Measurements from ENCODE around the gene TNPO2. TPM values are rescaled to one million over a fixed set of nuclear protein-coding genes. Genes with fewer than 3 reads are reported as not detected.
A peak's percentile ranks its signal among the peaks of the same experiment; 100 is the strongest.

Gene TNPO2
- total RNA-seq, 4 donors from 2014 or later, result 50.8 to 59.8 (median 54.8) TPM

DNA sequence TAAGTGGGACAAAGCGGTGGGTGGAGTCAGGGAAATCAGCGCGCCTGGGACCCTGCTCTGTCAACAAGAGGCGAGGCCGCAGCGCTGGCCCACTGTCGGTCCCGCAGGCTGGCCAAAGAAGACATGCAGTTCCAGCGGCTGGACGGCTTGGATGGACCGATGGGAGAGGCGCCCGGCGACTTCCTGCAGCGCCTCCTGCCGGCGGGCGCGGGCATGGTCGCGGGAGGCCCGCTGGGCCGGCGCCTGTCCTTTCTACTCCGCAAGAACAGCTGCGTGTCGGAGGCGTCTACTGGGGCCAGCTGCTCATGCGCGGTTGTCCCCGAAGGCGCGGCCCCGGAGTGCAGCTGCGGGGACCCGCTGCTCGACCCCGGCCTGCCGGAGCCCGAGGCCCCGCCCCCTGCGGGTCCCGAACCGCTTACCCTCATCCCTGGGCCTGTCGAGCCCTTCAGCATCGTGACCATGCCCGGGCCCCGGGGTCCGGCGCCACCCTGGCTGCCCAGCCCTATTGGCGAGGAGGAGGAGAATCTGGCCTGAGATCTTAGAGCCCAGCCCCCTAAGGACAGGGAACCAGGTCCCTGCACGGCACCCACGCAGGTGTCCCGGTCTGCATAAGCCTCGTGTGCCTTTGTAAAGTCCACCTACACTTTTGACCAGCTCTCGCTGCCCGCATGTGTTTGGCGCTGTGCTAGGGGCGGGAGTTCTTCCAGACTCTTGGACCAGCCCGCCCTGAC, 34.0 kb upstream of the TNPO2 start:
- peak; percentile 67 to 68 for DNase-seq
- intact Hi-C loops (cut with DNase I), result no loop called here
- peak overlapping the region in 1 of 3 donors; percentile 24 for H3K4me3 ChIP-seq (replicated peaks in 1 of 3)
- TF ChIP-seq POLR2A (IDR thresholded peaks at IDR 0.05), result peak in 1 of 2 donors; percentile 8
- TF ChIP-seq, protein P1, sequence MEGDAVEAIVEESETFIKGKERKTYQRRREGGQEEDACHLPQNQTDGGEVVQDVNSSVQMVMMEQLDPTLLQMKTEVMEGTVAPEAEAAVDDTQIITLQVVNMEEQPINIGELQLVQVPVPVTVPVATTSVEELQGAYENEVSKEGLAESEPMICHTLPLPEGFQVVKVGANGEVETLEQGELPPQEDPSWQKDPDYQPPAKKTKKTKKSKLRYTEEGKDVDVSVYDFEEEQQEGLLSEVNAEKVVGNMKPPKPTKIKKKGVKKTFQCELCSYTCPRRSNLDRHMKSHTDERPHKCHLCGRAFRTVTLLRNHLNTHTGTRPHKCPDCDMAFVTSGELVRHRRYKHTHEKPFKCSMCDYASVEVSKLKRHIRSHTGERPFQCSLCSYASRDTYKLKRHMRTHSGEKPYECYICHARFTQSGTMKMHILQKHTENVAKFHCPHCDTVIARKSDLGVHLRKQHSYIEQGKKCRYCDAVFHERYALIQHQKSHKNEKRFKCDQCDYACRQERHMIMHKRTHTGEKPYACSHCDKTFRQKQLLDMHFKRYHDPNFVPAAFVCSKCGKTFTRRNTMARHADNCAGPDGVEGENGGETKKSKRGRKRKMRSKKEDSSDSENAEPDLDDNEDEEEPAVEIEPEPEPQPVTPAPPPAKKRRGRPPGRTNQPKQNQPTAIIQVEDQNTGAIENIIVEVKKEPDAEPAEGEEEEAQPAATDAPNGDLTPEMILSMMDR (IDR thresholded peaks at IDR 0.05), result peak; percentile 55 to 96 (median 79)
- H3K36me3 ChIP-seq, result peaks cover 1 to 6% of the 10 kb centered on the region in 2 donors
- no peaks in the 10 kb centered on the region for H3K9me3 ChIP-seq
- 11 to 14% methylated on average over 10 to 34 of the region's 60 CpGs for WGBS, 2 donors
- H3K27ac ChIP-seq, result peak overlapping the region in 1 of 3 donors; percentile 41
- peaks cover 9% of the 10 kb centered on the region in 2 donors for H3K4me1 ChIP-seq
- no peaks in the 10 kb centered on the region for H3K27me3 ChIP-seq

DNA sequence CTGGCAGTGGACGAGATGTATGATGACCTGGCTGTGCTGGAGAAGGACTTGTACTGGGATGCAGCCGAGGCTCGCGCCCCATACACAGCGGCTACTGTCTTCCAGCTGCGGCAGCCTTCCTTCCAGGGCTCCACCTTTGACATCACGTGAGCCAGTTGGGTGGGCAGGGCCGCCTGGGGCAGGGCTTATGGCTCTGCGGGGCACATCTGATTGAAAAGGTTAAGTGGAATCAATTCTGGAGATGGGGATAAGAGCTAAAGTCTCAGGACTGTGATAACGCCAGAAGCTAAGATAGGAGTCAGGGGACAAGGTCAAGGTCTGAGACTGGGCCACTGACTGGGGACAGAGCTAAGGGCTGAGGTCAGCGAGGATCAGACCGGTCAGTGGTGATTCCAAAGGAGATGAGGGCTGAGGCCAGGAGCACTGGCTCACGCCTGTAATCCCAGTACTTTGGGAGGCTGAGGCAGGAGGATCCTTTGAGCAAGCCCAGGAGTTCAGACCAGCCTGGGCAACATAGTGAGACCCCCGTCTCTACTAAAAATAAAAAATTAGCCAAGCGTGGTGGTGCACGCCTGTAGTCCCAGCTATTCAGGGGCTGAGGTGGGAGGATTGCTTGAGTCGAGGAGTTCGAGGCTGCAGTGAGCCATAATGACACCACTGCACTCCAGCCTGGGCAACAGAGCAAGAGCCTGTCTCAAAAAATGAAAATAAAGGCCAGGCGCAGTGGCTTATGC, 32.6 kb upstream of the TNPO2 start:
- intact Hi-C loops (cut with DNase I), result no loop called here
- H3K4me1 ChIP-seq, result peaks cover 9% of the 10 kb centered on the region in 2 donors
- TF ChIP-seq, protein P1 (IDR thresholded peaks at IDR 0.05), result no peak
- no peak for TF ChIP-seq POLR2A (IDR thresholded peaks at IDR 0.05)
- DNase-seq, result no peak
- no peak overlapping the region for H3K4me3 ChIP-seq (replicated peaks in 1 of 3)
- 87 to 92% methylated on average over 19 of the region's 19 CpGs for WGBS, 2 donors
- no peaks in the 10 kb centered on the region for H3K36me3 ChIP-seq
- no peak overlapping the region for H3K27ac ChIP-seq
- no peaks in the 10 kb centered on the region for H3K27me3 ChIP-seq
- no peaks in the 10 kb centered on the region for H3K9me3 ChIP-seq

DNA sequence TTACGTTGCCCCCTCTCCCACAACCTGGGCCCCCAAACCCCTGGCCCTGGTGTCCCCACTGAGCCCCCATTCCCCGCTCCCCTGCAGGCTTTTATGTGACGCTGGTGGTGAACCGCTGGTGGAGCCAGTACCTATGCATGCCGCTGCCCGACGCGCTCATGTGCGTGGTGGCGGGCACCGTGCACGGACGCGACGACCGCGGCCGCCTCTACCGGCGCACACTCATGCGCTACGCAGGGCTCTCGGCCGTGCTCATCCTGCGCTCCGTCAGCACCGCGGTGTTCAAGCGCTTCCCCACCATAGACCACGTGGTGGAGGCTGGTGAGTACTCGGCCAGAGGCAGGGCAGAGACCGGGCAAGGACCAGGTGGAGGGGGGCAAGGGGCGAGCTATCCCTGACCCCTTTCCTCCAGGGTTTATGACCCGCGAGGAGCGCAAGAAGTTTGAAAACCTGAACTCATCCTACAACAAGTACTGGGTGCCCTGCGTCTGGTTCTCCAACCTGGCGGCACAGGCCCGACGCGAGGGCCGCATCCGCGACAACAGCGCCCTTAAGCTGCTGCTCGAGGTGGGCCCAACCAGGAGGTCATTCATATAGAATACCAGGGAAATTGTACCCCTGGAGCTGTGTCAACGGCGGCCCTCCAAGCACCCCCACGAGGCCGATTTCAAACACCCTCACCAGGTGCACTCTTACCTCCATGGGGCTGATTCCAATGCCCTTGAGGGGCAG, 30.9 kb upstream of the TNPO2 start:
- H3K9me3 ChIP-seq, result no peaks in the 10 kb centered on the region
- TF ChIP-seq, protein P1 (IDR thresholded peaks at IDR 0.05), result no peak
- TF ChIP-seq POLR2A (IDR thresholded peaks at IDR 0.05), result no peak
- no peaks in the 10 kb centered on the region for H3K36me3 ChIP-seq
- peaks cover 9% of the 10 kb centered on the region in 2 donors for H3K4me1 ChIP-seq
- WGBS, 2 donors, result 68 to 72% methylated on average over 23 to 49 of the region's 50 CpGs
- H3K27ac ChIP-seq, result no peak overlapping the region
- no peak for DNase-seq
- H3K27me3 ChIP-seq, result no peaks in the 10 kb centered on the region
- H3K4me3 ChIP-seq (replicated peaks in 1 of 3), result no peak overlapping the region
- intact Hi-C loops (cut with DNase I), result no loop called here

DNA sequence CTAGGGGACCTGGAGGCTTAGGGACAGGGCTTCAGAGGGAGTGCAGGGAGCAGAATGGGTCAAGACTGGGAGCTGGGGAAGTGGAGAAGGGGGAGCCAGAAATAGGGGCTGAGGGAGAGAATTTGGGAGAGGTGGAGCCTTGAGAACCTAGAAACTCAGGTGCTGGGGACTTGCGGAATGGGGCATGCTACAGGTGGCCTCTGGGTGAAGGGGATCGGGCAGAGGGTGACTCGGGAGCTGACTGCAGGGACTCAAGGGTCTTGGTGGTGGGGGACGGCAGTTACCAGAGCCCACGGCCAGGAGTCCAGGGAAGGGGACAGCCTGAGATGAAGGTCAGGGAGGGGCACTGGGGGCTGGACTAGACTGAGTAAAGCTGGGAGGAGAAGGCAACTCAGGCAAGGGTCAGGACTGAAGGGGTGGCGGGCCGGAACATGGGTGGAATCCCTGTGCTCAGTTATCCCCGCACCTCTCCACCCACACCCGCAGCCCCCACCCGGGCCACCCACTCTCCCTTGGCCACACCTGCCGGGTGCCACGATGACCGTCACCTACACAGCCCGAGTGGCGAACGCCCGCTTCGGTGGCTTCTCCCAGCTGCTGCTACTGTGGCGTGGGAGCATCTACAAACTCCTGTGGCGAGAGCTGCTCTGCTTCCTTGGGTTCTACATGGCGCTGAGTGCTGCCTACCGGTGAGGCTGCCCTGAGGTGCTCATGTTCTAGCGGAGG, 28.5 kb upstream of the TNPO2 start:
- Histone ChIP-seq H3K27ac (no peak overlapping the region), H3K4me3 (replicated peaks in 1 of 3) (no peak overlapping the region), H3K4me1 (peaks cover 0 to 2% of the 10 kb centered on the region in 2 donors), H3K27me3 (no peaks in the 10 kb centered on the region), H3K36me3 (peaks cover 9% of the 10 kb centered on the region in 2 donors), H3K9me3 (no peaks in the 10 kb centered on the region)
- no peak for TF ChIP-seq POLR2A (IDR thresholded peaks at IDR 0.05)
- TF ChIP-seq, protein P1 (IDR thresholded peaks at IDR 0.05), result no peak
- DNase-seq, result no peak
- intact Hi-C loops (cut with DNase I), result no loop called here
- 81 to 83% methylated on average over 22 to 23 of the region's 23 CpGs for WGBS, 2 donors
